PC-9 (cell line): Measurements from ENCODE around the gene EEF2K. TPM values are rescaled to one million over a fixed set of nuclear protein-coding genes. Genes with fewer than 3 reads are reported as not detected.
"Not testable (repeated sequence)": the region's sequence is repeated elsewhere in the genome, so short reads cannot be mapped to it uniquely, and the experiment has no call there.

Experiments
- BruUV-seq: library from RNA; stranded (reverse); fragments of 400-500 nt; replicated peaks from 2 replicates; lab custom pipeline; 2021; lab: Mats Ljungman, UMichigan
- CTCF ChIA-PET: fragments of 300-600 bp; sonication (Branson Sonifier 250); formaldehyde crosslinking; loops from one replicate; lab custom pipeline; 2022; ENCODE audit warnings: antibody characterized with exemption; lab: Charles Lee
- POLR2A ChIA-PET: fragments of 300-600 bp; sonication (Branson Sonifier 250); formaldehyde crosslinking; loops from one replicate; lab custom pipeline; 2022; ENCODE audit warnings: antibody characterized with exemption; ENCODE audit not compliant: unreplicated experiment; lab: Charles Lee
- DNase-seq, 2 experiments: peaks; one replicate each; pipeline versions ENCODE4 v3.0.0 to v3.0.0-alpha.2; 2015 to 2022; ENCODE audit warnings: mixed read lengths in 1 of 2
- H2AFZ ChIP-seq: fragments of 200-600 bp; sonication (generic); 2 replicates; pipeline ENCODE4 v1.8.1; 2017; ENCODE audit warnings: antibody characterized with exemption
- H3F3A ChIP-seq: fragments of 200-600 bp; sonication (generic); 2 replicates; pipeline ENCODE4 v1.8.1; 2017; ENCODE audit warnings: antibody characterized with exemption, mild to moderate bottlenecking, low read depth; ENCODE audit not compliant: insufficient read depth
- H3K27ac ChIP-seq: fragments of 200-600 bp; sonication (generic); 2 replicates; pipeline ENCODE4 v1.6.1; 2016; ENCODE audit warnings: mixed run types
- H3K27me3 ChIP-seq: fragments of 200-600 bp; sonication (generic); 2 replicates; pipeline ENCODE4 v1.6.1; 2016; ENCODE audit warnings: low read depth, mixed run types; ENCODE audit not compliant: insufficient read depth
- H3K36me3 ChIP-seq: fragments of 200-600 bp; sonication (generic); 2 replicates; pipeline ENCODE4 v1.6.1; 2016; ENCODE audit warnings: low read depth, mixed run types
- H3K4me1 ChIP-seq: fragments of 200-600 bp; sonication (generic); replicated peaks from 2 replicates; pipeline ENCODE4 v1.6.1; 2016; ENCODE audit warnings: mixed run types; ENCODE audit not compliant: insufficient read depth
- H3K4me2 ChIP-seq: fragments of 200-600 bp; sonication (generic); 2 replicates; pipeline ENCODE4 v1.6.1; 2017; ENCODE audit warnings: mixed run types
- H3K4me3 ChIP-seq: fragments of 200-600 bp; sonication (generic); 2 replicates; pipeline ENCODE4 v1.6.1; 2016; ENCODE audit warnings: mixed run types
- H3K79me2 ChIP-seq: fragments of 200-600 bp; sonication (generic); 2 replicates; pipeline ENCODE4 v1.6.1; 2017; ENCODE audit warnings: low read depth, mixed run types
- H3K9me2 ChIP-seq: fragments of 200-600 bp; sonication (generic); 2 replicates; pipeline ENCODE4 v1.8.1; 2017; ENCODE audit warnings: mild to moderate bottlenecking; ENCODE audit not compliant: insufficient read depth
- H3K9me3 ChIP-seq: fragments of 200-600 bp; sonication (generic); 2 replicates; pipeline ENCODE4 v1.8.1; 2016; ENCODE audit warnings: low read depth; ENCODE audit not compliant: insufficient read depth
- H4K20me1 ChIP-seq: fragments of 200-600 bp; sonication (generic); 2 replicates; pipeline ENCODE4 v1.8.1; 2017; ENCODE audit not compliant: insufficient read depth
- EZH2 ChIP-seq: fragments of 200-600 bp; sonication (generic); IDR thresholded peaks from 2 replicates; pipeline ENCODE4 v1.8.0; 2017; ENCODE audit warnings: antibody characterized with exemption, low read depth
- intact Hi-C: fragments of 100-400 bp; cut with micrococcal nuclease; formaldehyde crosslinking; loops from one replicate; pipeline ENCODE4 v1.10.0; 2022; ENCODE audit not compliant: unreplicated experiment
- total RNA-seq: library from RNA; stranded (reverse); gene quantifications from 2 replicates; pipeline ENCODE4 v1.2.3, GENCODE V29; 2021
- TF ChIP-seq, protein P1 (sequence below): fragments of 200-600 bp; sonication (generic); conservative IDR thresholded peaks from 2 replicates; pipeline ENCODE4 v1.6.1; 2017; ENCODE audit warnings: mixed run types, antibody characterized with exemption, mild to moderate bottlenecking, moderate library complexity

EEF2K gene
- total RNA-seq, 1 experiment from 2014 or later: 29.8 TPM

DNA sequence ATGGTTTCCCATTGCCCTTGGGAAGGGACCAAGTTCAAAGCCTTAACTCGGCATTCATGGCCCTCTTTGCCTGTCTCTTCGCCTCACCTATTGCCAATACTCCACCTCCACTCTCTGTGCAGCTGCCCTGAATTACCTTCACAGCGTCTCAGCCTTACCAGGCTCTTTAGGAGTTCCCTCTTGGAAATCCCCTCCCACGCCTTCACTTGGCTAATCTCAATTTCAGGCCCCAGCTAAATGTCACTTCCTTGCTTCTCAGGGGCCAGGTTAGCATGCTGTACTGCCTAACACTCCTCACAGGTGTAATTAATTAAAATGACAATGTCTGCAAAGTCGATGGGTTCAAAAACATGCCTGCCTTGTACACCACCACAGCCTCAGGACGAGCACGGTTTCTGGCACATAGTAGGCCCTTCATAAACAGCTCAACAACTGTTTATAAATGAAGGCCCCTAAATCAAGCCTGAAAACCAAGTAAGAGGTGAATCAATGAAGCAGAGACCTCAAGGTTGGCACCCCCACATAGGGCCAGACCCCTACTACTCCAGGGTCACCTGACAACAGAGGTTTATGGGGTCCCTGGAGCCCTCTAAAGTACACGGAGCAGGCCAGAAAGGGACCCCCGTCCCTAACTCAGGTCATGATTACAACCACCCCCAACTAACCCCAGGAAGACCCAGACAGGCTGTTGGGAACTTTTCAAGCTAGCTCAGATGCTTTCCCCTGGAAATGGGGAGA is 11.2 kb upstream of the EEF2K start:
- Histone ChIP-seq H2AFZ (no peak overlapping the region), H3K36me3 (no peaks in the 10 kb centered on the region), H3K9me2 (no peaks in the 10 kb centered on the region), H3K9me3 (no peaks in the 10 kb centered on the region), H3K27ac (no peak overlapping the region), H3K4me3 (peak overlapping the region; percentile 79; the same call in 1 of the 2 replicates), H3F3A (peaks cover 30% of the 10 kb centered on the region; the same call in 1 of the 2 replicates), H3K27me3 (no peaks in the 10 kb centered on the region), H4K20me1 (no peaks in the 10 kb centered on the region), H3K4me2 (peak overlapping the region; percentile 74), H3K4me1 (peaks cover 21% of the 10 kb centered on the region), H3K79me2 (no peaks in the 10 kb centered on the region)
- POLR2A ChIA-PET: no interaction called here
- TF ChIP-seq, protein P1, sequence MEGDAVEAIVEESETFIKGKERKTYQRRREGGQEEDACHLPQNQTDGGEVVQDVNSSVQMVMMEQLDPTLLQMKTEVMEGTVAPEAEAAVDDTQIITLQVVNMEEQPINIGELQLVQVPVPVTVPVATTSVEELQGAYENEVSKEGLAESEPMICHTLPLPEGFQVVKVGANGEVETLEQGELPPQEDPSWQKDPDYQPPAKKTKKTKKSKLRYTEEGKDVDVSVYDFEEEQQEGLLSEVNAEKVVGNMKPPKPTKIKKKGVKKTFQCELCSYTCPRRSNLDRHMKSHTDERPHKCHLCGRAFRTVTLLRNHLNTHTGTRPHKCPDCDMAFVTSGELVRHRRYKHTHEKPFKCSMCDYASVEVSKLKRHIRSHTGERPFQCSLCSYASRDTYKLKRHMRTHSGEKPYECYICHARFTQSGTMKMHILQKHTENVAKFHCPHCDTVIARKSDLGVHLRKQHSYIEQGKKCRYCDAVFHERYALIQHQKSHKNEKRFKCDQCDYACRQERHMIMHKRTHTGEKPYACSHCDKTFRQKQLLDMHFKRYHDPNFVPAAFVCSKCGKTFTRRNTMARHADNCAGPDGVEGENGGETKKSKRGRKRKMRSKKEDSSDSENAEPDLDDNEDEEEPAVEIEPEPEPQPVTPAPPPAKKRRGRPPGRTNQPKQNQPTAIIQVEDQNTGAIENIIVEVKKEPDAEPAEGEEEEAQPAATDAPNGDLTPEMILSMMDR: no peak
- no peak for TF ChIP-seq EZH2
- BruUV-seq: no TSS peak
- intact Hi-C loops: loop anchor here (1.0 to 10.0 kb wide), 3 partner anchors 11 to 1010 kb away; partner anchors contain the start of genes EEF2K and POLR3E
- CTCF ChIA-PET: interaction anchor here (1.0 kb wide), 1 partner anchor 106 kb away, joined by 3 read pairs; no protein-coding TSS in a partner anchor
- DNase-seq: no peak

DNA sequence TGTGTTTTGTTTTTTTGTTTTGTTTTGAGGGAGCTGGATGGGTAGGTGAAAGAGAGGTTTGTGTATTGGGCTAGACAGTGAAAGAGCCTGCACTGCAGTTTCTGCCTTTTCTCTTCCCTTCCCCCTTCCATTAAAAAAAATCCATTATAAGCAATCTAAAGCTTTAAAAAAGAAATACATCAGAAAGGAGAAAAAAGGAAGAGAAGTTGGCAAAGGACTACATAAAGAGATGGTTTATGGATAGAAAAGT is 10.7 kb upstream of the EEF2K start:
- no peaks in the 10 kb centered on the region for H3K9me2 ChIP-seq
- POLR2A ChIA-PET: no interaction called here
- H3K4me1 ChIP-seq: peaks cover 24% of the 10 kb centered on the region
- peak overlapping the region; percentile 74 for H3K4me2 ChIP-seq
- H3K9me3 ChIP-seq: no peaks in the 10 kb centered on the region
- CTCF ChIA-PET: interaction anchor here (1.0 kb wide), 1 partner anchor 105 kb away, joined by 3 read pairs; no protein-coding TSS in a partner anchor
- no peak for DNase-seq
- no TSS peak for BruUV-seq
- no peak for TF ChIP-seq EZH2
- TF ChIP-seq, protein P1: no peak
- H3K27me3 ChIP-seq: no peaks in the 10 kb centered on the region
- peaks cover 33% of the 10 kb centered on the region; the same call in 1 of the 2 replicates for H3F3A ChIP-seq
- no peak overlapping the region for H3K27ac ChIP-seq
- no peak overlapping the region for H2AFZ ChIP-seq
- H4K20me1 ChIP-seq: no peaks in the 10 kb centered on the region
- intact Hi-C loops: loop anchor here (1.0 to 10.0 kb wide), 3 partner anchors 11 to 1011 kb away; partner anchors contain the start of genes EEF2K and POLR3E
- H3K79me2 ChIP-seq: no peaks in the 10 kb centered on the region
- no peaks in the 10 kb centered on the region for H3K36me3 ChIP-seq
- peak overlapping the region; percentile 79; the same call in 1 of the 2 replicates for H3K4me3 ChIP-seq

DNA sequence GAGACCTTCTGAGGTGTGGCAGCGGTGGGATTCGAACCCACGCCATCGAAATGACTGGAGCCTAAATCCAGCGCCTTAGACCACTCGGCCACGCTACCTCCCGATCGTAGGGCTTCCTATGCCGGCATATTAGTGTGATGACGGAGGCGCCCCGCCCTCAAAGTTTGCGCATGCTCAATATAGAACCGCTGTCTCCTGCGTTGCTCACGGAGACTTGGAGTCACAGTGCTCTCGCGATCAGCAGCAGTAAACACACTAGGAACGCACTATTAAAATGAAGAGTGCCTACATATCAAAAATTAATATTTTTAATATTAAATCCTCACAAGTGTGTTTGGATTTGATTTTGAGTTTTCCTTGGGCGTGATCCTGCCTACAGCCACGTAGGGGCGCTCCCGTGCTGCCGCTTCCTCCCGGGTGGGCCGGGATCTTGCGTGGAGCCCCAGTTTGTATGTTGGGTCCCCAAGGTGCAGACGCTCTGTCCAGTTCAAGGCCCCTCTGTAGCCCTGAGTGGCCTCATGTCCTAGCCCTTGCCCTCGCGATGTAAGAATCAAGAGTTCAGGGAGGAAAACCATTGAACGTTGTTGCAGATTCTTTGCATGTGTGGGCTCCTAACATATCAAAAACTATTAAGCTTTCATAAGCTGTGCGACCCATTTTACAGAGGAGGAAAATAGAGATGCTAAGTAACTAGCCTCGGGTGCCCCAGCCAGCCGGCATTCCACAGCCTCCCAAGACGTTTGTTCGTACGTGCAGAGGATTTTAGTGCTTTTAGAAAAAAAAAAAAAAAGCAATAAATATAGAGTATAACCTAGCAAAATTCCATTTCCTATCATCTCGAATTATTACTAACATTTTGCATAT is 10.2 kb upstream of the EEF2K start:
- H3K27me3 ChIP-seq: no peaks in the 10 kb centered on the region
- no TSS peak for BruUV-seq
- peaks cover 33% of the 10 kb centered on the region; the same call in 1 of the 2 replicates for H3F3A ChIP-seq
- intact Hi-C loops: loop anchor here (1.0 to 10.0 kb wide), 3 partner anchors 10 to 1011 kb away; partner anchors contain the start of genes EEF2K and POLR3E
- peak overlapping the region; percentile 90 for H2AFZ ChIP-seq
- H3K27ac ChIP-seq: 0 out of 2 replicates have a peak overlapping the region, but pooled peaks have one; percentile 4
- no peaks in the 10 kb centered on the region for H3K9me2 ChIP-seq
- H3K4me1 ChIP-seq: peaks cover 24% of the 10 kb centered on the region
- no peaks in the 10 kb centered on the region for H3K36me3 ChIP-seq
- H4K20me1 ChIP-seq: no peaks in the 10 kb centered on the region
- POLR2A ChIA-PET: no interaction called here
- DNase-seq: peak; percentile 84 to 94
- H3K4me2 ChIP-seq: peak overlapping the region; percentile 74
- CTCF ChIA-PET: interaction anchor here (0.6 to 0.7 kb wide), 3 partner anchors 10 to 101 kb away, joined by 3 to 6 read pairs (median 4); partner anchors contain the start of genes EEF2K and POLR3E
- no peaks in the 10 kb centered on the region for H3K9me3 ChIP-seq
- H3K79me2 ChIP-seq: no peaks in the 10 kb centered on the region
- TF ChIP-seq, protein P1: peak; percentile 92
- no peak for TF ChIP-seq EZH2
- H3K4me3 ChIP-seq: peak overlapping the region; percentile 79

DNA sequence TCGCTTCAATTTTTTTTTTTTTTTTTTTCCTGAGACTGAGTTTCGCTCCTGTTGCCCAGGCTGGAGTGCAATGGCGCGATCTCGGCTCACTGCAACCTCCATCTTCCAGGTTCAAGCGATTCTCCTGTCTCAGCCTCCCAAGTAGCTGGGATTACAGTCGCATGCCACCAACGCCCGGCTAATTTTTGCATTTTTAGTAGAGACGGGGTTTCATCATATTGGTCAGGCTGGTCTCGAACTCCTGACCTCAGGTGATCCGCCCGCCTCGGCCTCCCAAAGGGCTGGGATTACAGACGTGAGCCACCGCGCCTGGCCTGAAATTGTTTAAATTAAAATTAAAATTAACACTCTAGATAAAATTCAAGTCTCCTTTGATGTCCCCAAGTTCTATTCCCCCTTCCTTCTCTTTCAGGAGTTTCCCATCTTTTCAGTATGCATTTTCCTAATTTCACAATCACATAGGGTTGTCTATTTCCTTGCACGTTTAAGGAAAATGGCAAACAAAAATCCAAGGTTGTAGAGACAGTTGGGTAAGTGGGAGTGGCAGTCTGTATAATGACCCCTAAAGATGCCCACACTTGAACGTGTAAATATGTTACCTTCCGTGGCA is 9.4 kb upstream of the EEF2K start:
- not testable (repeated sequence) for H3K9me3 ChIP-seq, H2AFZ ChIP-seq, H3K27ac ChIP-seq, H4K20me1 ChIP-seq, H3K79me2 ChIP-seq, H3K9me2 ChIP-seq, H3K27me3 ChIP-seq, BruUV-seq, H3K36me3 ChIP-seq
- Histone ChIP-seq H3K4me2 (peak overlapping the region; percentile 74), H3K4me1 (peaks cover 22% of the 10 kb centered on the region), H3F3A (peaks cover 36% of the 10 kb centered on the region; the same call in 1 of the 2 replicates), H3K4me3 (peak overlapping the region; percentile 79)
- intact Hi-C loops: loop anchor here (10.0 kb wide), 1 partner anchor 1012 kb away; no protein-coding TSS in a partner anchor
- ChIA-PET POLR2A (interaction anchor here (0.6 kb wide), 1 partner anchor 11 kb away, joined by 3 read pairs; no protein-coding TSS in a partner anchor), CTCF (interaction anchor here (0.6 to 0.7 kb wide), 3 partner anchors 9 to 641 kb away, joined by 3 to 11 read pairs (median 6); partner anchors contain the start of gene EEF2K)
- DNase-seq: peak in 1 of 2 experiments; percentile 24
